C4-2B (cell line): ENCODE results near the gene TMEM182.

Source experiments
- CTCF ChIP-seq: fragments of 450-650 bp; conservative IDR thresholded peaks from 2 replicates; pipeline ENCODE4 v1.5.1; 2017; ENCODE audit warnings: mild to moderate bottlenecking
- ZFX ChIP-seq: fragments of 450-650 bp; IDR thresholded peaks from 2 replicates; pipeline ENCODE4 v1.6.1; 2017

DNA sequence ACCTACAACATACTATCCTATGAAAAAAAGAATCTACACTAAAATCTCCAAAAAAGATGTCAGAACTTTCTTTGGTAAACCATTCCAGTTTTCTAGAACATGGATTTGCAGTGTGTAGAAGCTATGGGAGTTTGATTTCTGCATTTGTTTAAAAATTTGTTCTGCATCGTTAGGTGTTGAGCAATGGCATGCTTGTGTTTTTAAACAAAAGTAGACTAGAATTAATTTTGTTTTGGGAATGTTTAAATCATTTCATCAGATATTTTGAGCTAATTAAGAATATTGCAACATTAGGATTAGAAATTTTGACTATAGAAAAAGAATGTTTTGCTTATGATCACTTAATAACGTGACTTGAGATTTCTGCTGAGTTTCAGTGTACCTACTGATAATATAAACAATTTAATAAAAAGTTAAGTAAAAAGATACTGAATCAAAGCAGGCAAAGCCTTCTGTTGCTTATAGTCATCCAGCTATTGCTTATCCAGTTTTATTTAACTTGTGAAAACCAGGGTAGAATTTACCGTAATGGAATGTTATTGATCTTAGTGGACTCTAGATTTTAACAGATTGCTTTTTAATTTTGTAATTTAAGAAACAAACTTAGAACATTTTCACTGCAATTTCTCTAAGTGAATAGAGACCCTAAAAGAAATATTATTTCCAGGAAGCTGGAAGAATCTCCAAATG lies 7.2 kb upstream of the TMEM182 start:
- TF ChIP-seq CTCF, result no peak
- TF ChIP-seq ZFX, result no peak
